Naive B cell (primary cell): Measurements from ENCODE around the gene TMA7. TPM values are rescaled to one million over a fixed set of nuclear protein-coding genes. Genes with fewer than 3 reads are reported as not detected.
"Not testable (repeated sequence)": the region's sequence is repeated elsewhere in the genome, so short reads cannot be mapped to it uniquely, and the experiment has no call there.

Source experiments
- ATAC-seq, 2 donors: fragments of 150-1000 bp; cut with Tn5 transposase; 2 replicates each; pipeline ENCODE4 v1.10.0; 2021; ENCODE audit warnings: low read depth in 2 of 2, mild to moderate bottlenecking in 2 of 2, moderate library complexity in 2 of 2
- DNase-seq: peaks from one replicate; pipeline ENCODE4 v3.0.0; 2022
- H3K27ac Mint-ChIP-seq, 6 donors: one replicate each; pipeline ENCODE4 v1.8.0; 2020 to 2022; ENCODE audit warnings: mild to moderate bottlenecking in 6 of 6, mixed read lengths in 6 of 6, moderate library complexity in 5 of 6, inconsistent platforms in 2 of 6
- H3K27me3 Mint-ChIP-seq, 3 donors: one replicate each; pipeline ENCODE4 v1.8.0; 2021 to 2022; ENCODE audit warnings: mixed read lengths in 3 of 3, mild to moderate bottlenecking in 1 of 3
- H3K36me3 Mint-ChIP-seq, 2 donors: one replicate each; pipeline ENCODE4 v1.8.0; 2020 to 2022; ENCODE audit warnings: mixed read lengths in 2 of 2, inconsistent platforms in 1 of 2, mild to moderate bottlenecking in 1 of 2
- H3K4me1 Mint-ChIP-seq, 3 donors: one replicate each; pipeline ENCODE4 v1.8.0; 2020 to 2022; ENCODE audit warnings: mixed read lengths in 3 of 3, inconsistent platforms in 1 of 3, mild to moderate bottlenecking in 1 of 3, moderate library complexity in 1 of 3
- H3K4me3 Mint-ChIP-seq, 8 donors: one replicate each; pipeline ENCODE4 v1.8.0; 2020 to 2022; ENCODE audit warnings: mild to moderate bottlenecking in 8 of 8, mixed read lengths in 8 of 8, moderate library complexity in 8 of 8, inconsistent platforms in 2 of 8
- H3K9me3 Mint-ChIP-seq, 7 donors: one replicate each; pipeline ENCODE4 v1.8.0; 2020 to 2022; ENCODE audit warnings: mixed read lengths in 7 of 7, mild to moderate bottlenecking in 5 of 7, inconsistent platforms in 2 of 7, moderate library complexity in 1 of 7
- polyA plus RNA-seq, 6 donors: library from polyadenylated mRNA; unstranded; fragments of 300-500 nt; fragmentation: Illumina TruSeq; gene quantifications; one replicate each; pipeline ENCODE4 v1.2.3, GENCODE V29; 2021; ENCODE audit warnings: low read depth in 6 of 6

The TMA7 gene
- polyA plus RNA-seq, 6 donors from 2014 or later = 433 to 593 (median 531) TPM

DNA sequence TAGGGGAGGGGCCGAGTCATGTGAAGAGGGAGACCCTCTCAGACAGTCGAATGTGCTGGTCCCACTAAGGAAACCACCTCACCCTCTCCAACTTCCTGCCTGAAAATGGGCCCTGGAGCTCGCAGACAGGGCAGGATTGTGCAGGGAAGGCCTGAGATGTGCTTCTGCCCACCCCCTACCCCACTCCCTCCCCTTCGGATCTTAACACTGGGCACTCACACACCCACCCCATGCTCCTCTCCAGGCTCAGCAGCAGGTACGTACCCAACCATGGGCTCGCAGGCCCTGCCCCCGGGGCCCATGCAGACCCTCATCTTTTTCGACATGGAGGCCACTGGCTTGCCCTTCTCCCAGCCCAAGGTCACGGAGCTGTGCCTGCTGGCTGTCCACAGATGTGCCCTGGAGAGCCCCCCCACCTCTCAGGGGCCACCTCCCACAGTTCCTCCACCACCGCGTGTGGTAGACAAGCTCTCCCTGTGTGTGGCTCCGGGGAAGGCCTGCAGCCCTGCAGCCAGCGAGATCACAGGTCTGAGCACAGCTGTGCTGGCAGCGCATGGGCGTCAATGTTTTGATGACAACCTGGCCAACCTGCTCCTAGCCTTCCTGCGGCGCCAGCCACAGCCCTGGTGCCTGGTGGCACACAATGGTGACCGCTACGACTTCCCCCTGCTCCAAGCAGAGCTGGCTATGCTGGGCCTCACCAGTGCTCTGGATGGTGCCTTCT, 26.5 kb downstream of the TMA7 start:
- peak; percentile 22 for ATAC-seq
- DNase-seq = no peak
- peak overlapping the region; percentile 97 to 99 (median 98) for H3K27ac Mint-ChIP-seq
- no peaks in the 10 kb centered on the region for H3K27me3 Mint-ChIP-seq
- no peaks in the 10 kb centered on the region for H3K36me3 Mint-ChIP-seq
- peaks cover 34 to 53% (median 49%) of the 10 kb centered on the region in 3 donors for H3K4me1 Mint-ChIP-seq
- H3K4me3 Mint-ChIP-seq = peak overlapping the region; percentile 83 to 96 (median 93)
- no peaks in the 10 kb centered on the region for H3K9me3 Mint-ChIP-seq

DNA sequence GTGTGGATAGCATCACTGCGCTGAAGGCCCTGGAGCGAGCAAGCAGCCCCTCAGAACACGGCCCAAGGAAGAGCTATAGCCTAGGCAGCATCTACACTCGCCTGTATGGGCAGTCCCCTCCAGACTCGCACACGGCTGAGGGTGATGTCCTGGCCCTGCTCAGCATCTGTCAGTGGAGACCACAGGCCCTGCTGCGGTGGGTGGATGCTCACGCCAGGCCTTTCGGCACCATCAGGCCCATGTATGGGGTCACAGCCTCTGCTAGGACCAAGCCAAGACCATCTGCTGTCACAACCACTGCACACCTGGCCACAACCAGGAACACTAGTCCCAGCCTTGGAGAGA, 27.0 kb downstream of the TMA7 start:
- H3K4me3 Mint-ChIP-seq = peak overlapping the region; percentile 83 to 96 (median 93)
- no peaks in the 10 kb centered on the region for H3K9me3 Mint-ChIP-seq
- no peaks in the 10 kb centered on the region for H3K36me3 Mint-ChIP-seq
- DNase-seq = no peak
- ATAC-seq = no peak
- H3K4me1 Mint-ChIP-seq = peaks cover 34 to 53% (median 49%) of the 10 kb centered on the region in 3 donors
- peak overlapping the region; percentile 87 to 99 (median 98) for H3K27ac Mint-ChIP-seq
- H3K27me3 Mint-ChIP-seq = no peaks in the 10 kb centered on the region

DNA sequence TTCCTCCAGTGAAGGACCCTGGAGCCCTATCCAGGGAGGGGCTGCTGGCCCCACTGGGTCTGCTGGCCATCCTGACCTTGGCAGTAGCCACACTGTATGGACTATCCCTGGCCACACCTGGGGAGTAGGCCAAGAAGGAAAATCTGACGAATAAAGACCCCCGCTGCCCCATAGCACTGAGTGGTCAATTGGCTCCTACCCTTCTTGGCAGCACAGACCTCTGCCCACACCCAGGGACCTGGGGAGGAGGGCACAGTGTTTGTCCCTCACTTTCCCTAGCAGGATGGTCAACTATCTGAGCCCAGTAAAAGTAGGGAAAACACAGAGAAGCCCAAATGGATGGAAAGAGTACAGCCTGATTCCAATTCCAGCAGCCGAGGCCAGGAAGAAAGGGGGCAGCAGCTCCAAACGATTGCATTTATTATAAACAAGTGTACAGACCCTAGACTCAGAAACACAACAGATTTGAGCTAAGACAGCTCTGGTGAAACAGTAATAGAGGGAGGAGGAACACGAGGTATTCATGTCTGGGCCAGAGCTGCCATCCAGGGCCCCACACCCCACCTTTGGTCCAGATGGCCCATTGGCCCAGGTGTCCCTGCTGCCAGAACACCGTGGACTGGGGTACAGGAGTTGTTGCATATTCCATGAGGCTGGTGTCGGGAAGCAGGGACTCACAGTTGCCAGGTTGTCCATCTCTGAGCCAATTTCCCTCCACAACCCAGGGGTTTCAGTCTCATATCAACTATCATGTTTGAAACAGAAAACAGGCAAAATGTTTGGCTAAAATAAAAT, 27.6 kb downstream of the TMA7 start:
- peaks cover 35 to 54% (median 49%) of the 10 kb centered on the region in 3 donors for H3K4me1 Mint-ChIP-seq
- H3K36me3 Mint-ChIP-seq = no peaks in the 10 kb centered on the region

DNA sequence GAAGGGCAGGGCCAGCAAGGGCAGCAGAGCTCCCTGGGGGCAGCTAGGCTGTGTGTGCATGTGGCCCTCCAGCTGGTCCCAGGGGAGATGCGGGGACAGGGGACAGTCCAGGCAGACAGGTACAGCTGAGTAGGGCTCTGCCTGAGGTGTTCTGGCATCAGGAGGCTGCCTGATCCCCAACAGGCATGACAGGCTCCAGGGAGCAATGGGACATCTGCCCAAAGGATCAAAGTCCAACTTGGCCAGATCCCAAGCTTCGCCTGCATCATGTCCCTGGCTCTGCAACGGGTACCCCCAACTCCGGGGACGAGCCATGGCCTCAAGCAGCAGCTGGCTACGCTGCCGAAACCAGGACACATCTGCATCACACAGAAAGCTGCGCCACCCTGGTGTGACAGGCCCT, 28.3 kb downstream of the TMA7 start:
- Mint-ChIP-seq H3K9me3 (no peaks in the 10 kb centered on the region), H3K27ac (peak overlapping the region in 5 of 6 donors; percentile 86 to 99 (median 93)), H3K4me3 (peak overlapping the region; percentile 83 to 96 (median 92)), H3K4me1 (peaks cover 41 to 61% (median 55%) of the 10 kb centered on the region in 3 donors), H3K27me3 (no peaks in the 10 kb centered on the region), H3K36me3 (no peaks in the 10 kb centered on the region)
- no peak for ATAC-seq
- no peak for DNase-seq

More for the DNA sequence above, 27.6 kb downstream of the TMA7 start:
- Mint-ChIP-seq H3K27me3 (no peaks in the 10 kb centered on the region), H3K9me3 (no peaks in the 10 kb centered on the region), H3K4me3 (peak overlapping the region; percentile 83 to 96 (median 93)), H3K27ac (peak overlapping the region; percentile 87 to 99 (median 92))
- ATAC-seq (no peak), DNase-seq (no peak)

DNA sequence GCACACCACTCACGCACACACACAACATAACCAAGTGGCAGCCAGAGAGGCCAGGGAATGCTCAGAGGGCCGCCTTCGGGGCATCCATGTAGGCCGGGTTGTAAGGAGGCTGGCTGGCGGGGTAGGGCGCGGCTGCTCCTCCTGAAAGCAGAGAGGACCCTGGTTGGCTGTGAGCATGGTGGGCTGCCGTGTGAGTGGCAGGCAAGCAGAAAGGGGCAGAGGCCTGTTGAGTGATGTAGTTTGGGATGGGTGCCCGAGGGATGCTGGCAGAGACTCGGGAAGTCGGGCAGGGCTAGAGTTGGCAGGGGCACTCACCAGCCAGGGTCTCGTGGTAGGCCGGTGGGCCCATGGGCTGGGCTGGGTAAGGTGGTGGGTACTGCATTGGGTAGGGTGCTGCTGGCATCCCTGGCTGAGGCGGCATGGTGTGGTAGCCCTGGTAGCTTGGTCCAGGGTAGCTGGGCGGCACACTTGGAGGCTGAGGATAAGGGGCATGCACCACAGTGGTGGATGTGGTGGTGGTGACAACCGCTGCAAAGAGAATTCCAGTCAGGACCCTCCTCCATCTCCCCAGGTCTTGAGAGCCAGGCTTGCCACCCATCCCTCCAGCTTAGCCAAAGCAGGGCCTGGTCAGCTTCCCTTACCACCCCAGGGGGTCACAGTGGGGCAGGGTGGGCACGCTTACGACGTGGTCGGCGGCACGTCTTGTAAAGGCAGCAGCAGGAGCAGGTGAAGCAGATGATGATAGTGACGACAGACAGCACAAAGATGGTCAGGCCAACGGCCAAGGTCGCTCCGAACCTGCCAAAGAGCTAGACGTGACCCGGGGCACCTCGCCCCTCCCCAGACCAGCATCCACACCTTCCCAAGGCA, 29.2 kb downstream of the TMA7 start:
- Mint-ChIP-seq H3K4me3 (peak overlapping the region; percentile 29 to 92 (median 74)), H3K9me3 (no peaks in the 10 kb centered on the region), H3K27ac (peak overlapping the region; percentile 73 to 99 (median 92)), H3K27me3 (no peaks in the 10 kb centered on the region), H3K36me3 (no peaks in the 10 kb centered on the region), H3K4me1 (peaks cover 45 to 65% (median 59%) of the 10 kb centered on the region in 3 donors)
- no peak for ATAC-seq
- DNase-seq = no peak

DNA sequence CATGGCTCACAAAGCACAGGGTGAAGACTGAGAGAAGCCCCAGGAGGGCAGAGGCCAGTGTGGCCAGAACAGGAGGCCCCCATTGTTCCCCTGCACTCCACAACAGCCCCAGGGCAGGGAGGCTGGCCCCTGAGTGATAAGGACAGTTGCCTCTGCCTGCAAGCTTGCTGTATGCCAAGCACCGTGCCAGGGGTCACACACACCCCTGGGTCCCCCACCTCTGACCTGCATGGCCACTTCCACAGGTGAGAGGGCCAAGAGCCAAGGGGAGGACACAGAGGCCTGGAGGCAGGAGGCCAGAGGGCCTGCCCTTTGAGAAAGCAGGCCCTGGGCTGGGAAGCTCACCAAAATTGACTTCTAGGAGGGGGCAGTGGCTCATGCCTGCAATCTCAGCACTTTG, 30.2 kb downstream of the TMA7 start:
- peaks cover 50 to 70% (median 64%) of the 10 kb centered on the region in 3 donors for H3K4me1 Mint-ChIP-seq
- H3K27ac Mint-ChIP-seq = peak overlapping the region; percentile 76 to 99 (median 85)
- DNase-seq (no peak), ATAC-seq (no peak)
- no peaks in the 10 kb centered on the region for H3K9me3 Mint-ChIP-seq
- no peaks in the 10 kb centered on the region for H3K27me3 Mint-ChIP-seq
- H3K4me3 Mint-ChIP-seq = peak overlapping the region; percentile 62 to 92 (median 70)
- H3K36me3 Mint-ChIP-seq = no peaks in the 10 kb centered on the region

DNA sequence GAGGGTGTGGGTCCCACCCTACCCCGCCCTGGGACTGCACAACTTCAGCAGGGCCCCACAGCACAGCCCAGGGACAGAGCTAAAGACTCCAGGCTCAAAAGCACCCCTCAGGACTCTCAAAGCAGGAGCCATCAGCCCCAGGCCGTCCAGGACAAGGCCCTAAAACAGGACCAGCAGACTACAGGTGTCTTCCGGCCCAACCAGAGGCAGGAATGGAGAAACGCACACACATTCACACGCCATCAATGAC, 32.5 kb downstream of the TMA7 start:
- Mint-ChIP-seq H3K4me1 (peaks cover 45 to 74% (median 70%) of the 10 kb centered on the region in 3 donors), H3K36me3 (no peaks in the 10 kb centered on the region), H3K9me3 (no peaks in the 10 kb centered on the region), H3K27ac (peak overlapping the region; percentile 97 to 99 (median 99)), H3K4me3 (peak overlapping the region; percentile 82 to 97 (median 92)), H3K27me3 (no peaks in the 10 kb centered on the region)
- ATAC-seq (peak in 1 of 2 donors; percentile 11), DNase-seq (no peak)

DNA sequence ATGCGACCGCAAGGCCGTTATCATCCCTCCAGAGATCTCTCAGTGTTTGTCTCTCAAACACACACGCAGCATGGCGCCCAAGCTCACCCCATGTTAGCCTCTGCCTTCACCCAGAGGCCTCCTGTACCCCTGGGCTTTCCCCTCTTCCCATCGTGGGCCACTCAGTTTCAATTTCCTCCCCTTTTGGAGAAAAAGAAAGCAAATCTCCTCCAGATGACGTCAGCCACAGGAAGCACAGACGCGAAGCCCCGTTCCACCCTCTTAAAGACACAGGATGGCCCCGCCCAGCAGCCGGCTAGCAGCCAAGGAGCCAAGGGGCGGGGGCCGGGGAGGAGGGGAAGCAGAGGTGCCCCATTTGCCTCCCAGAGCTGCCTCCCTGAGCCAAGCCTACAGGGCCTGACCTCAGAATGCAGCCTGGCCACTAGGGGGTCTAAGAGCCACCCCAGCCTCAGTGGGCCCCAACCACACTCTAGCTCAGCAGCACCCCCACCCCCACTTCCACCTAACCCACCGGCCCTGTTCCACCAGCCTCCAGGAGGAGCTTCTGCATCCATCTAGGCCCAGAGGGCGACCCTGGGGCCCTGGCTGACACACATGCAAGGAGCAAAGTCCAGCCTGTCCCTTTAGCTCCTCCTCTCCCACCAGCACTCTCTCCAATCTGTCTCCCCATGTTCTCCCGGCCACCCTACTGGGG, 33.0 kb downstream of the TMA7 start:
- H3K27ac Mint-ChIP-seq = peak overlapping the region; percentile 97 to 99 (median 99)
- peak; percentile 96 for DNase-seq
- ATAC-seq = peak; percentile 88 to 91
- no peaks in the 10 kb centered on the region for H3K9me3 Mint-ChIP-seq
- H3K4me1 Mint-ChIP-seq = peaks cover 45 to 74% (median 70%) of the 10 kb centered on the region in 3 donors
- peak overlapping the region; percentile 82 to 97 (median 92) for H3K4me3 Mint-ChIP-seq
- H3K36me3 Mint-ChIP-seq = no peaks in the 10 kb centered on the region
- H3K27me3 Mint-ChIP-seq = no peaks in the 10 kb centered on the region

DNA sequence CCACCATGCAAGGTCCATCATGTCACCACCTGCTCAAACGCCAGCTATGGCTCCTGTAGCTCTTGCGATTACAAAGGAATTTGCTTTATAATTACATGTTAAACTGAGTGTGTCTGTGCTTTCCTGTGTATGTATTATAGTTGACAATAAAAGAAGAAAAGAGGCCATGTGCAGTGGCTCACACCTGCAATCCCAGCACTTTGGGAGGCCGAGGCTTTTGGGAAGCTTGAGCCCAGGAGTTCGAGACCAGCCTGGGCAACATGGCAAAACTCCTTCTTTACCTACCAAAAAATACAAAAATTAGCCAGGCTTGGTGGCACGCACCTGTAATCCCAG, 33.5 kb downstream of the TMA7 start:
- no peak for ATAC-seq
- Mint-ChIP-seq H3K4me1 (peaks cover 48 to 74% (median 70%) of the 10 kb centered on the region in 3 donors), H3K9me3 (no peaks in the 10 kb centered on the region), H3K36me3 (no peaks in the 10 kb centered on the region), H3K27me3 (no peaks in the 10 kb centered on the region), H3K27ac (peak overlapping the region; percentile 97 to 99 (median 99)), H3K4me3 (peak overlapping the region in 6 of 8 donors; percentile 9 to 97 (median 80))
- DNase-seq = no peak

DNA sequence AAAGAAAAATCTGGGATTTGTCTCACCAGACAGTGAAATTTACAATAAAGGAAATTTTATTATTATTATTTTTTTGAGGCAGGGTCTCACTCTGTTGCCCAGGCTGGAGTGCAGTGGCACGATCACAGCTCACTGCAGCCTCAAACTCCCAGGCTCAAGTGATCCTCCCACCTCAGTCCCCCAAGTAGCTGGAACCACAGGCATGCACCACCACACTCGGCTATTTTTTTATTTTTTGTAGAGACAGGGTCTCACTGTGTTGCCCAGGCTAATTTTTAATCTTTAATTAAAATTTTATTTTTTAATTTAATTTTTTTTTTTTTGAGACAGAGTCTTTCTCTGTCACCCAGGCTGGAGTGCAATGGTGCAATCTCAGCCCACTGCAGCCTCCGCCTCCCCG, 34.0 kb downstream of the TMA7 start:
- ATAC-seq, H3K4me3 Mint-ChIP-seq, H3K27me3 Mint-ChIP-seq, DNase-seq, H3K9me3 Mint-ChIP-seq, H3K36me3 Mint-ChIP-seq: not testable (repeated sequence)
- peaks cover 48 to 74% (median 70%) of the 10 kb centered on the region in 3 donors for H3K4me1 Mint-ChIP-seq
- peak overlapping the region in 5 of 6 donors; percentile 88 to 99 (median 97) for H3K27ac Mint-ChIP-seq

DNA sequence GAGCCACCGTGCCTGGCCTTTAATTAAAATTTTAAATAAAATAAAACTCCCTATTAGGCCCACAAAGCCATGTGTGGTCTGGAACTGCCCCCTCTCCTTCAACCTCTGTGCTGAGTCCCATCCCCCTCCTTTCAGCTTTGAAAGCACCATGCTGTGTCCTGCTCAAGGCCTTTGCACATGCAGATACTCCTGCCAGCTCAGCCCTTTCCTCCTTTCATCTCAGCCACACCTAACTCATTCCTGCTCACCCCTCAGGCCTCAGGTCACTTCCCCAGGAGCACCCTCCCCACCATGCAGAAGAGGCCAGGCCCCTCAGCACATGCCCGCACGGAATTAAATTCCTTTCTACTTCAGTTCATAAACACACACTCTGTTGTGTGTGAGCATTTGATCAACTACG, 34.6 kb downstream of the TMA7 start:
- H3K27me3 Mint-ChIP-seq = no peaks in the 10 kb centered on the region
- peaks cover 45 to 74% (median 70%) of the 10 kb centered on the region in 3 donors for H3K4me1 Mint-ChIP-seq
- H3K27ac Mint-ChIP-seq = peak overlapping the region; percentile 77 to 99 (median 94)
- no peaks in the 10 kb centered on the region for H3K9me3 Mint-ChIP-seq
- DNase-seq (no peak), ATAC-seq (no peak)
- H3K4me3 Mint-ChIP-seq = peak overlapping the region in 5 of 8 donors; percentile 2 to 59 (median 6)
- H3K36me3 Mint-ChIP-seq = no peaks in the 10 kb centered on the region

DNA sequence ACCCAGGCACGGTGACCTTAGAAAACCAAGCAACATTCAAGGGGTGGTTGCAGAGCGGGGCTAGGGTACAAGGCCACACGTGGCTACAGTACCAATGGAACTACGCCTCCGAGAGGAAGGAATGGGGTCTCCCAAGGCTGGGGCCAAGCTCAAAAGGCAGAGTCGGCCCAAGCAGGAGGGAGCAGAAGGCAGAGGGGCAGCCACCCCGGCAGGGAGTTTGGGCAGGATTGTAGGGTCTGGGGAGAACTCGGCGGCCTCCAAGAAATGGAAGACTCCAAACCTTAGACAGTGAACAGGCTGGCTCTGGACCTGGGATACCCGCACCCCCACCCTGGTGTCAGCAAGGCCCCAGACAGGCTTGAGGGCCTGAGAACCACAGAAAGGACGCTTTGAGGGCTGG, 35.1 kb downstream of the TMA7 start:
- H3K27me3 Mint-ChIP-seq = no peaks in the 10 kb centered on the region
- peak overlapping the region in 5 of 8 donors; percentile 2 to 81 (median 67) for H3K4me3 Mint-ChIP-seq
- no peaks in the 10 kb centered on the region for H3K36me3 Mint-ChIP-seq
- peak overlapping the region; percentile 63 to 99 (median 94) for H3K27ac Mint-ChIP-seq
- DNase-seq (no peak), ATAC-seq (no peak)
- no peaks in the 10 kb centered on the region for H3K9me3 Mint-ChIP-seq
- peaks cover 41 to 74% (median 70%) of the 10 kb centered on the region in 3 donors for H3K4me1 Mint-ChIP-seq
